DMS53 treated with DMSO at 0.1 percent for 48 hours (cell line): ENCODE measurements around the gene SPOUT1.
"Not testable (repeated sequence)": the region's sequence is repeated elsewhere in the genome, so short reads cannot be mapped to it uniquely, and the experiment has no call there.

Experiments used
- DNase-seq: peaks from one replicate; lab custom pipeline; 2025; ENCODE audit not compliant: unreplicated experiment; lab: John Stamatoyannopoulos, UW

Gene SPOUT1

GRCh38 chr9:128818099-128818838 is 11.3 kb downstream of the SPOUT1 start, which contains the start of gene ENDOG:
Gene ENDOG (plus strand): TSS chr9:128818500. CDS start chr9:128818685, 185 bp downstream.
- DNase-seq, result peak; percentile 97

GRCh38 chr9:128810873-128811272 is 18.7 kb downstream of the SPOUT1 start:
- DNase-seq, result no peak

GRCh38 chr9:128809831-128810230 is 19.8 kb downstream of the SPOUT1 start:
- DNase-seq, result no peak

- no peak for DNase-seq
These were observed 20.5 kb downstream of the SPOUT1 start for GRCh38 chr9:128809036-128809599.

- DNase-seq, result no peak
These were observed 21.1 kb downstream of the SPOUT1 start for GRCh38 chr9:128808543-128808942.

- no peak for DNase-seq
These were observed 21.8 kb downstream of the SPOUT1 start for GRCh38 chr9:128807827-128808226.

- DNase-seq, result no peak
These were observed 23.9 kb downstream of the SPOUT1 start for GRCh38 chr9:128805661-128806060.

GRCh38 chr9:128802482-128802881 is 27.1 kb downstream of the SPOUT1 start:
- DNase-seq, result no peak

- DNase-seq, result no peak
These were observed 29.5 kb downstream of the SPOUT1 start for GRCh38 chr9:128800061-128800460.

- DNase-seq, result no peak
These were observed 30.7 kb downstream of the SPOUT1 start for GRCh38 chr9:128798896-128799295.

GRCh38 chr9:128794961-128795360 is 34.6 kb downstream of the SPOUT1 start:
- DNase-seq, result not testable (repeated sequence)

- no peak for DNase-seq
These were observed 36.5 kb downstream of the SPOUT1 start for GRCh38 chr9:128792978-128793686.

GRCh38 chr9:128792134-128792533 is 37.5 kb downstream of the SPOUT1 start:
- no peak for DNase-seq

- no peak for DNase-seq
These were observed 39.1 kb downstream of the SPOUT1 start for GRCh38 chr9:128790536-128790935.

GRCh38 chr9:128788445-128788844 is 41.1 kb downstream of the SPOUT1 start:
- no peak for DNase-seq

GRCh38 chr9:128787659-128788058 is 41.9 kb downstream of the SPOUT1 start:
- no peak for DNase-seq

GRCh38 chr9:128786681-128787601 is 42.7 kb downstream of the SPOUT1 start, which contains the start of gene TBC1D13:
Gene TBC1D13 (plus strand): TSS chr9:128787253. CDS start chr9:128787354, 101 bp downstream.
- peak; percentile 61 for DNase-seq

GRCh38 chr9:128785427-128785826 is 44.2 kb downstream of the SPOUT1 start:
- no peak for DNase-seq

- no peak for DNase-seq
These were observed 46.9 kb downstream of the SPOUT1 start for GRCh38 chr9:128782669-128783068.

- DNase-seq, result no peak
These were observed 48.2 kb downstream of the SPOUT1 start for GRCh38 chr9:128781187-128782070.
